GM18526 (cell line): ENCODE measurements around the gene TMEM165.

ENCODE experiments used
- POLR2A ChIP-seq: IDR thresholded peaks from 3 replicates; pipeline ENCODE4 v1.6.1; 2011; ENCODE audit not compliant: insufficient read length; ENCODE audit errors: extremely low read depth

The TMEM165 gene

GRCh38 chr4:55458164-55458563 lies 62.4 kb downstream of the TMEM165 start:
- TF ChIP-seq POLR2A = no peak

- TF ChIP-seq POLR2A = no peak
These were observed 62.9 kb downstream of the TMEM165 start for GRCh38 chr4:55458611-55459010.

GRCh38 chr4:55466001-55466400 lies 70.2 kb downstream of the TMEM165 start:
- no peak for TF ChIP-seq POLR2A

- no peak for TF ChIP-seq POLR2A
These were observed 73.0 kb downstream of the TMEM165 start for GRCh38 chr4:55468724-55469123.

DNA sequence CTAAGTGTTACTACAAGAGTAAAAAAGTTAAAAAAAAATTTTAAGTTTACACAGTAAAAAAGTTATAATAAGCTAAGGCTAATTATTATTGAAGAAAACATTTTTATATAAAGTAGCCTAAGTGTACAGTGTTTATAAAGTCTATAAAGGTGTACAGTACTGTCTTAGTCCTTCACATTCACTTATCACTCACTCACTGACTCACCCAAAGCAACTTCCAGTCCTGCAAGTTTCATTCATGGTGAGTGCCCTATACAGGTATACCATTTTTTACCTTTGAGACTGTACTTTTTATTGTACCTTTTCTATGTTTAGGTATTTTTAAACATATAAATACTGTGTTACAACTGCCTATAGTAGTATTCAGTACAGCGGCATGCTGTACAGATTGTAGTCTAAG lies 74.2 kb downstream of the TMEM165 start:
- TF ChIP-seq POLR2A = no peak
